CD4-positive, alpha-beta T cell (primary cell): ENCODE data around the gene PCSK4. TPM values are rescaled to one million over a fixed set of nuclear protein-coding genes. Genes with fewer than 3 reads are reported as not detected.

Experiments
- ATAC-seq: fragments of 200-7000 bp; cut with Tn5 transposase; one replicate; pipeline ENCODE4 v1.10.0; 2022; ENCODE audit warnings: mild to moderate bottlenecking; ENCODE audit not compliant: poor library complexity
- CTCF ChIA-PET: fragments of 350-600 bp; sonication (Branson Sonifier 250); formaldehyde crosslinking; loops from one replicate; lab custom pipeline; 2021; ENCODE audit warnings: antibody characterized with exemption, inconsistent platforms; lab: Charles Lee
- POLR2A ChIA-PET: fragments of 350-600 bp; sonication (Branson Sonifier 250); formaldehyde crosslinking; loops from one replicate; lab custom pipeline; 2021; ENCODE audit warnings: antibody characterized with exemption, inconsistent platforms; lab: Charles Lee
- DNase-seq, 14 experiments: peaks; one replicate each; pipeline ENCODE4 v3.0.0-alpha.2; 2013 to 2020; ENCODE audit warnings: mixed read lengths in 2 of 14
- H3K27ac ChIP-seq, 2 donors: one replicate each; pipeline versions ENCODE4 v1.5.1 to v1.7.0; 2013; ENCODE audit warnings: low read length in 2 of 2, low read depth in 1 of 2, mild to moderate bottlenecking in 1 of 2
- H3K27me3 ChIP-seq, 2 experiments: 1 replicate in 1 of 2; 2 replicates in 1 of 2; pipeline versions ENCODE4 v1.6.1 to v1.7.0; 2013; ENCODE audit warnings: low read length in 2 of 2, control low read depth in 1 of 2, mild to moderate bottlenecking in 1 of 2, moderate library complexity in 1 of 2; ENCODE audit not compliant: insufficient read depth in 2 of 2, control insufficient read depth in 1 of 2
- H3K36me3 ChIP-seq: one replicate; pipeline ENCODE4 v1.6.1; 2013; ENCODE audit warnings: low read length, control low read depth; ENCODE audit not compliant: insufficient read depth
- H3K4me1 ChIP-seq: one replicate; pipeline ENCODE4 v1.6.1; 2013; ENCODE audit warnings: low read length, control low read depth; ENCODE audit not compliant: insufficient read depth
- H3K4me3 ChIP-seq: one replicate; pipeline ENCODE4 v1.5.1; 2013; ENCODE audit warnings: mild to moderate bottlenecking, low read length, moderate library complexity
- H3K9me3 ChIP-seq, 2 experiments: 1 replicate in 1 of 2; 2 replicates in 1 of 2; pipeline versions ENCODE4 v1.6.1 to v1.7.0; 2013; ENCODE audit warnings: low read length in 2 of 2, mild to moderate bottlenecking in 2 of 2, control low read depth in 1 of 2, moderate library complexity in 1 of 2; ENCODE audit not compliant: control insufficient read depth in 1 of 2, insufficient read depth in 1 of 2
- H3K27ac Mint-ChIP-seq: one replicate; pipeline ENCODE4 v1.8.0; 2020; ENCODE audit warnings: mixed read lengths
- H3K27me3 Mint-ChIP-seq: one replicate; pipeline ENCODE4 v1.8.0; 2021; ENCODE audit warnings: mixed read lengths
- H3K36me3 Mint-ChIP-seq: one replicate; pipeline ENCODE4 v1.8.0; 2021; ENCODE audit warnings: low read depth, mixed read lengths
- H3K4me1 Mint-ChIP-seq: one replicate; pipeline ENCODE4 v1.8.0; 2021; ENCODE audit warnings: low read depth, mixed read lengths
- H3K4me3 Mint-ChIP-seq: one replicate; pipeline ENCODE4 v1.8.0; 2020; ENCODE audit warnings: mild to moderate bottlenecking, mixed read lengths
- H3K9me3 Mint-ChIP-seq: one replicate; pipeline ENCODE4 v1.8.0; 2020; ENCODE audit warnings: mixed read lengths
- intact Hi-C, 2 experiments: fragments of 100-400 bp; cut with DNase I in 1 of 2; cut with micrococcal nuclease in 1 of 2; formaldehyde crosslinking; loops; one replicate each; pipeline versions ENCODE4 v1.15.1 to v1.9.0; 2023 to 2025; cut with DNase I, micrococcal nuclease
- total RNA-seq, 174 experiments: library from RNA in 2 of 174; stranded (reverse) in 2 of 174; gene quantifications; one replicate each; pipeline ENCODE4 v1.2.3 and lab custom pipeline; 2021 to 2026
- TF ChIP-seq, protein P1 (sequence below): fragments of 200-600 bp; IDR thresholded peaks from one replicate; pipeline ENCODE4 v1.8.0; 2022; ENCODE audit warnings: antibody characterized with exemption, mild to moderate bottlenecking

Gene PCSK4
- total RNA-seq, 2 experiments from 2014 or later: 4.2 to 5.2 TPM

DNA sequence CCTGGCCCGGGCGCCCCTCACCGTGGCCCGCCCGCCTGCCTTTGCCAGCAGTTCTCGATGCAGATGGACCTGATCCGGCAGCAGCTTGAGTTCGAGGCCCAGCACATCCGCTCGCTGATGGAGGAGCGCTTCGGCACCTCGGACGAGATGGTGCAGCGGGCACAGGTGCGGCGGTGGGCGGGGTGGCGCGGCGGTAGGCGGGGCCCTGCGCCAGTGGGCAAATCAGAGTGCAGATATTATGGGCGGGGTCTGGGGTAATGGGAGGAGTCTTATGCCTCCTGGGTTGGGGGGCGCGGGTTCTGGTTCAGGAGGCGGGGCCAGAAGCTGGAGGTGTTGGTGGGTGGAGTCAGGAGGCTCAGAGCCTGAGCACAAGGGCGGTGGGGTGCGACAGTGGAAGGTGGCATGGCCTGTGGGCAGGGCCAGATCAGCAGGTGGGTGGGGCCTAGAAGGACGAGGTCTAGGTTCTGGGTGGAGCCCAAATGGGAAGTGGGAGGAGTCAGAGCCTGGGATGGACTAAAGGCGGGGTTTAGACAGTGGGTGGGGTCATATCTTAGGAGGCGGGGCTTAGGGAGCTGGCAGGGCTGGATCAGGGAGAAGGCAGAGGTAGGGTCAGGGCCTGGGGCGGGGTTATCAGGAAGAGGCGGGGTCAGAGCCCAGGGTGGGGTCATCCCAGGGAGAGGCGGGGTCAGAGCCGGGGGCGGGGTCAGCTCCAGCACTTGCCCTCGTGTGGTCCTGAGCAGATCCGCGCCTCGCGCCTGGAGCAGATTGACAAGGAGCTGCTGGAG lies 34.6 kb downstream of the PCSK4 start:
- peaks cover 64% of the 10 kb centered on the region for H3K27me3 Mint-ChIP-seq
- TF ChIP-seq, protein P1, sequence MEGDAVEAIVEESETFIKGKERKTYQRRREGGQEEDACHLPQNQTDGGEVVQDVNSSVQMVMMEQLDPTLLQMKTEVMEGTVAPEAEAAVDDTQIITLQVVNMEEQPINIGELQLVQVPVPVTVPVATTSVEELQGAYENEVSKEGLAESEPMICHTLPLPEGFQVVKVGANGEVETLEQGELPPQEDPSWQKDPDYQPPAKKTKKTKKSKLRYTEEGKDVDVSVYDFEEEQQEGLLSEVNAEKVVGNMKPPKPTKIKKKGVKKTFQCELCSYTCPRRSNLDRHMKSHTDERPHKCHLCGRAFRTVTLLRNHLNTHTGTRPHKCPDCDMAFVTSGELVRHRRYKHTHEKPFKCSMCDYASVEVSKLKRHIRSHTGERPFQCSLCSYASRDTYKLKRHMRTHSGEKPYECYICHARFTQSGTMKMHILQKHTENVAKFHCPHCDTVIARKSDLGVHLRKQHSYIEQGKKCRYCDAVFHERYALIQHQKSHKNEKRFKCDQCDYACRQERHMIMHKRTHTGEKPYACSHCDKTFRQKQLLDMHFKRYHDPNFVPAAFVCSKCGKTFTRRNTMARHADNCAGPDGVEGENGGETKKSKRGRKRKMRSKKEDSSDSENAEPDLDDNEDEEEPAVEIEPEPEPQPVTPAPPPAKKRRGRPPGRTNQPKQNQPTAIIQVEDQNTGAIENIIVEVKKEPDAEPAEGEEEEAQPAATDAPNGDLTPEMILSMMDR: no peak
- Histone ChIP-seq H3K4me3 (no peak overlapping the region), H3K9me3 (peaks cover 0 to 39% of the 10 kb centered on the region in 2 experiments), H3K4me1 (peaks cover 28% of the 10 kb centered on the region), H3K27ac (no peak overlapping the region), H3K36me3 (no peaks in the 10 kb centered on the region), H3K27me3 (peaks cover 55 to 70% of the 10 kb centered on the region in 2 experiments)
- ATAC-seq: peak; percentile 79
- H3K36me3 Mint-ChIP-seq: no peaks in the 10 kb centered on the region
- CTCF ChIA-PET: interaction anchor here (0.8 to 1.6 kb wide), 2 partner anchors 10 kb away, joined by 4 read pairs; no protein-coding TSS in a partner anchor
- no peak overlapping the region for H3K4me3 Mint-ChIP-seq
- H3K4me1 Mint-ChIP-seq: peaks cover 27% of the 10 kb centered on the region
- intact Hi-C loops: no loop called here
- POLR2A ChIA-PET: interaction anchor here (0.6 to 2.3 kb wide), 5 partner anchors 10 to 186 kb away, joined by 3 to 12 read pairs (median 4); partner anchors contain the start of gene CIRBP
- peak in 11 of 14 experiments; percentile 24 to 82 (median 45) for DNase-seq
- no peaks in the 10 kb centered on the region for H3K9me3 Mint-ChIP-seq
- H3K27ac Mint-ChIP-seq: no peak overlapping the region

DNA sequence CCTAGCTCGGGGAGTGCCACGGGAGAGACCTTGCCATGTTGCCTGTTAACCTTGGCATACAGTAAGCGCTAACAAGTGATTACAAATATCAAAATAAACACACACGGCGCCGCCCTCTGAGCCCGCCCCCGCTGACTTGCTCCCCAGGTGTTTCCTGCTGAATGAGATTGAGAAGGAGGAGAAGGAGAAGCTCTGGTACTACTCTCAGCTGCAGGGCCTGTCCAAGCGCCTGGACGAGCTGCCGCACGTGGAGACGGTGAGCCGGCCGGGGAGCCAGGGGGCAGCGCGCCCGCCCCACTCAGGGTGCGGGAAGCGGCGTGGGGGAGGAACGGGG lies 35.2 kb downstream of the PCSK4 start:
- no peak for DNase-seq
- Mint-ChIP-seq H3K9me3 (no peaks in the 10 kb centered on the region), H3K4me3 (no peak overlapping the region), H3K27me3 (peaks cover 68% of the 10 kb centered on the region), H3K36me3 (no peaks in the 10 kb centered on the region), H3K27ac (no peak overlapping the region), H3K4me1 (peaks cover 30% of the 10 kb centered on the region)
- ATAC-seq: peak; percentile 9
- peaks cover 59 to 75% of the 10 kb centered on the region in 2 experiments for H3K27me3 ChIP-seq
- peaks cover 33% of the 10 kb centered on the region for H3K4me1 ChIP-seq
- no peak overlapping the region for H3K27ac ChIP-seq
- CTCF ChIA-PET: interaction anchor here (0.8 to 1.6 kb wide), 2 partner anchors 10 to 11 kb away, joined by 4 read pairs; no protein-coding TSS in a partner anchor
- no peaks in the 10 kb centered on the region for H3K36me3 ChIP-seq
- peaks cover 0 to 43% of the 10 kb centered on the region in 2 experiments for H3K9me3 ChIP-seq
- TF ChIP-seq, protein P1: no peak
- intact Hi-C loops: no loop called here
- H3K4me3 ChIP-seq: no peak overlapping the region
- POLR2A ChIA-PET: interaction anchor here (0.6 to 2.3 kb wide), 3 partner anchors 10 to 830 kb away, joined by 3 to 12 read pairs (median 7); no protein-coding TSS in a partner anchor

DNA sequence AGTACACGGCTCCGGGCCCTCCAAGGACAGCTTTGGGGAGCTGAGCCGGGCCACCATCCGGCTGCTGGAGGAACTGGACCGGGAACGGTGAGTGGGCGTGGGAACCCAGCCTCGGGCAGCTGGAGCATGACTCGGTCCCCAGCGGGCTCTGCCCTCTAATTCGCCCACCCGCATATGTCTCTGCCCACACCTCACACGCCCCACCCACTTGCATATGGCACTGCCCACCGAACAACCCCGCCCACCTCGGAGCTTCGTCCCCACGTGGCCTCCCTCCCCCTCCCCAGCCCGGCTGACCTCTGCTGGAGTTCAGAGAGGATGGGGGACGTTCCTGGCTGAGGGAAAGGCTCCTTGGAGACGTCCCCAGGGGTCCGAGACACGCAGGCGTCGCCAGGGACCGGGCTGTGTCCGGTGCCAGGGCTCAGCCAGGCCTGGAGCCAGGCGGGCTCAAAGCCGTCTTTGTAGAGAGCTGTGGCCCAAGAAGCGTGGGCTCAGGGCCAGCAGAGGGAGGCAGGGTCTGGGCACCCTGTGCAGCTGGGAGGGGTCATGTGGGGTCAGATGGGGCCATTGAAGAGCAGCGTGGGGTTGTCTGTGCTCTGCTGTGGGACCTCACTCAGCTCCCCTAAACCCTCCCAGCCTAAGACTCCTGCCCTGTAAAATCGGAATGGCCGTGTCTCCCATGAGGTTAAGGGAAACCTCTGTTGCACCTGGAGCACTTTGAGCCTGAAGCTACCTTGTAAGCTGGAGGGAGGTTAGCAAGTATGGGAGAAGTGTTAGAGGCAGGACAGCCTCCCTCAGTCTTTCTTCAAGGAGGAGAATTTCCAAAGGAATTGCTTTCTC lies 36.4 kb downstream of the PCSK4 start:
- peaks cover 66% of the 10 kb centered on the region for H3K27me3 Mint-ChIP-seq
- TF ChIP-seq, protein P1: no peak
- DNase-seq (no peak), ATAC-seq (no peak)
- Histone ChIP-seq H3K27ac (no peak overlapping the region), H3K9me3 (peaks cover 0 to 46% of the 10 kb centered on the region in 2 experiments), H3K36me3 (no peaks in the 10 kb centered on the region), H3K27me3 (peaks cover 69 to 88% of the 10 kb centered on the region in 2 experiments), H3K4me3 (no peak overlapping the region), H3K4me1 (peaks cover 42% of the 10 kb centered on the region)
- intact Hi-C loops: no loop called here
- peak overlapping the region; percentile 22 for H3K4me3 Mint-ChIP-seq
- no peaks in the 10 kb centered on the region for H3K36me3 Mint-ChIP-seq
- no peak overlapping the region for H3K27ac Mint-ChIP-seq
- H3K9me3 Mint-ChIP-seq: no peaks in the 10 kb centered on the region
- peaks cover 36% of the 10 kb centered on the region for H3K4me1 Mint-ChIP-seq
- POLR2A ChIA-PET: interaction anchor here (0.6 to 0.7 kb wide), 3 partner anchors 155 to 311 kb away, joined by 3 read pairs; no protein-coding TSS in a partner anchor
- CTCF ChIA-PET: no interaction called here
